ENCODE data around the gene IL17B.
"Not testable (repeated sequence)": the region's sequence is repeated elsewhere in the genome, so short reads cannot be mapped to it uniquely, and the experiment has no call there.

IL17B gene

GRCh38 chr5:149402291-149402690 lies 23.2 kb upstream of the IL17B start:
- DNase-seq (ENCODE audit: low read depth, low spot score), result no peak

- DNase-seq (ENCODE audit: low read depth, low spot score), result no peak
Measured at GRCh38 chr5:149401051-149401450, 22.0 kb upstream of the IL17B start.

GRCh38 chr5:149400304-149400703 lies 21.2 kb upstream of the IL17B start:
- no peak for DNase-seq (ENCODE audit: low read depth, low spot score)

GRCh38 chr5:149399775-149400174 lies 20.7 kb upstream of the IL17B start:
- DNase-seq (ENCODE audit: low read depth, low spot score), result no peak

GRCh38 chr5:149398747-149399266 lies 19.7 kb upstream of the IL17B start:
- DNase-seq (ENCODE audit: low read depth, low spot score), result not testable (repeated sequence)

GRCh38 chr5:149397530-149397929 lies 18.4 kb upstream of the IL17B start:
- DNase-seq (ENCODE audit: low read depth, low spot score), result no peak

- not testable (repeated sequence) for DNase-seq (ENCODE audit: low read depth, low spot score)
Measured at GRCh38 chr5:149394996-149395395, 15.9 kb upstream of the IL17B start.

- no peak for DNase-seq (ENCODE audit: low read depth, low spot score)
Measured at GRCh38 chr5:149392718-149393117, 13.6 kb upstream of the IL17B start.

- no peak for DNase-seq (ENCODE audit: low read depth, low spot score)
Measured at GRCh38 chr5:149391524-149391923, 12.4 kb upstream of the IL17B start.

GRCh38 chr5:149391076-149391475 lies 12.0 kb upstream of the IL17B start:
- DNase-seq (ENCODE audit: low read depth, low spot score), result not testable (repeated sequence)

- DNase-seq (ENCODE audit: low read depth, low spot score), result no peak
Measured at GRCh38 chr5:149389552-149390495, 10.7 kb upstream of the IL17B start.

- DNase-seq (ENCODE audit: low read depth, low spot score), result no peak
Measured at GRCh38 chr5:149388498-149389190, 9.6 kb upstream of the IL17B start.

GRCh38 chr5:149387982-149388381 lies 8.9 kb upstream of the IL17B start:
- DNase-seq (ENCODE audit: low read depth, low spot score), result no peak

- DNase-seq (ENCODE audit: low read depth, low spot score), result no peak
Measured at GRCh38 chr5:149387081-149387631, 8.1 kb upstream of the IL17B start.

GRCh38 chr5:149386166-149386565 lies 7.1 kb upstream of the IL17B start:
- DNase-seq (ENCODE audit: low read depth, low spot score), result no peak

GRCh38 chr5:149383399-149383798 lies 4.3 kb upstream of the IL17B start:
- DNase-seq (ENCODE audit: low read depth, low spot score), result no peak

GRCh38 chr5:149382517-149383220 lies 3.6 kb upstream of the IL17B start:
- no peak for DNase-seq (ENCODE audit: low read depth, low spot score)

GRCh38 chr5:149381986-149382338 lies 2.9 kb upstream of the IL17B start:
- peak; percentile 86 for DNase-seq (ENCODE audit: low read depth, low spot score)

GRCh38 chr5:149381261-149381985 lies 2.3 kb upstream of the IL17B start:
- DNase-seq (ENCODE audit: low read depth, low spot score), result no peak

- DNase-seq (ENCODE audit: low read depth, low spot score), result peak; percentile 46
Measured at GRCh38 chr5:149380466-149381121, 1.5 kb upstream of the IL17B start.
